Fibroblast of mammary gland (primary cell): ENCODE measurements around the gene APLP2.

Experiments
- DNase-seq: peaks from one replicate; pipeline ENCODE4 v3.0.0-alpha.2; 2010; ENCODE audit warnings: low read depth
- H3K4me3 ChIP-seq: 2 replicates; pipeline ENCODE4 v1.5.1; 2011; ENCODE audit warnings: low read depth, mild to moderate bottlenecking, low read length, moderate library complexity; ENCODE audit not compliant: control insufficient read depth
- TF ChIP-seq, protein P1 (sequence below): conservative IDR thresholded peaks from 2 replicates; pipeline ENCODE4 v1.5.1; 2011; ENCODE audit warnings: low read depth, low read length, inconsistent platforms; ENCODE audit not compliant: control insufficient read depth, insufficient read depth

Gene APLP2

DNA sequence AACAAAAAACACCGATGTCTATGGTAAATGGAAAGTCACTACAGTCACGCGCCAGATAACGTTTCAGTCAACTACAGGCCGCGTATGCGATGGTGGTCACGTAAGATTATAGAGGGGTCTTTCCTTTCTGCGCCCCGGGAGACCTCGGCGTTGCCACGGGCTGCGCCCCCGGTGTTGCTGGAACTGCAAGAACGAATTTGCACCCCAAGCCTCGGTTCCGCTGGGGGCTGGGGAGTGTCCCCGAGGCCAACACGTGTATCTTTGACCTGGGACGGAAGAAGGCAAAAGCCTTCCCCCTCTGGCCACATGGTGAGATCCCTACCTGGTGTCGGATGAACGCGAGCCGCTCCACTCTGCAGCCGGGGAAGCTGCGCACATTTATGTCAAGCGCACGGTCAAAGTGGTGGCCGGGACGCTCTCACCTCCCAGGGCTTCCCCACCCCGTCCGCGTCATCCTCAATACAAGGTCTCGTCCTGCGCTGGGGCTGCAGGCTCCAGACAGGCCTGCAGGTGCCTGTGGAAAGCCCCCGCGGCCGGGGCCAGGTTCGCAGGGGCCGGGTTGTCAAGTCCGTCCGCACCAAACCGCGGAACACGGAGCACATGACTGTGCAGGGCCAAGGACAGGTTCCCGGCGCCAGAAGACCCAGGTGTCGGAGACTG is 29.3 kb upstream of the APLP2 start:
- H3K4me3 ChIP-seq = no peak overlapping the region
- TF ChIP-seq, protein P1, sequence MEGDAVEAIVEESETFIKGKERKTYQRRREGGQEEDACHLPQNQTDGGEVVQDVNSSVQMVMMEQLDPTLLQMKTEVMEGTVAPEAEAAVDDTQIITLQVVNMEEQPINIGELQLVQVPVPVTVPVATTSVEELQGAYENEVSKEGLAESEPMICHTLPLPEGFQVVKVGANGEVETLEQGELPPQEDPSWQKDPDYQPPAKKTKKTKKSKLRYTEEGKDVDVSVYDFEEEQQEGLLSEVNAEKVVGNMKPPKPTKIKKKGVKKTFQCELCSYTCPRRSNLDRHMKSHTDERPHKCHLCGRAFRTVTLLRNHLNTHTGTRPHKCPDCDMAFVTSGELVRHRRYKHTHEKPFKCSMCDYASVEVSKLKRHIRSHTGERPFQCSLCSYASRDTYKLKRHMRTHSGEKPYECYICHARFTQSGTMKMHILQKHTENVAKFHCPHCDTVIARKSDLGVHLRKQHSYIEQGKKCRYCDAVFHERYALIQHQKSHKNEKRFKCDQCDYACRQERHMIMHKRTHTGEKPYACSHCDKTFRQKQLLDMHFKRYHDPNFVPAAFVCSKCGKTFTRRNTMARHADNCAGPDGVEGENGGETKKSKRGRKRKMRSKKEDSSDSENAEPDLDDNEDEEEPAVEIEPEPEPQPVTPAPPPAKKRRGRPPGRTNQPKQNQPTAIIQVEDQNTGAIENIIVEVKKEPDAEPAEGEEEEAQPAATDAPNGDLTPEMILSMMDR = no peak
- DNase-seq = no peak

DNA sequence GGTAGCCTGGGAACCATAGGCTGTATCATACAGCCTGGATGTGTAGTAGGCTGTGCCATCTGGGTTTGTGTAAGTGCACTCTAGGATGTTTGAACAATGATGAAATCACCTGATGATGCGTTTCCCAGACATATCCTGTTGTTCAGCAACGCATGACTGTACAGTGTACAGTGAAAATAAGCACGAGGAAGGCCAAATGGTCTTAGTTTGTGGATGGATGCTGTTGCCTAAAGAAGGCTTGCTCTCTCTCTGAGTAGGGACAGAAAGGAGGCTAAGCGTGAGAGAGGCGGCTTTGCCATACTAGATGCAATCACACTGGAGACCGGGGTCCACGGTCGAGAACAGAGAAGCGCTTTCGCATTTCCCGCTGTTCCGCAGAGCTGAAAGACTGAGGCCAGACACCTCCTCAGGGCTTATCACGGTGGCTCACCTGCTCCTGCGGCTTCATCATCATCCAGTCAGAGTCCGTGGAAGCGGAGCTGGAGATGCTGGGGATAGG is 27.6 kb upstream of the APLP2 start:
- DNase-seq = peak; percentile 99
- H3K4me3 ChIP-seq = no peak overlapping the region
- TF ChIP-seq, protein P1 = no peak

DNA sequence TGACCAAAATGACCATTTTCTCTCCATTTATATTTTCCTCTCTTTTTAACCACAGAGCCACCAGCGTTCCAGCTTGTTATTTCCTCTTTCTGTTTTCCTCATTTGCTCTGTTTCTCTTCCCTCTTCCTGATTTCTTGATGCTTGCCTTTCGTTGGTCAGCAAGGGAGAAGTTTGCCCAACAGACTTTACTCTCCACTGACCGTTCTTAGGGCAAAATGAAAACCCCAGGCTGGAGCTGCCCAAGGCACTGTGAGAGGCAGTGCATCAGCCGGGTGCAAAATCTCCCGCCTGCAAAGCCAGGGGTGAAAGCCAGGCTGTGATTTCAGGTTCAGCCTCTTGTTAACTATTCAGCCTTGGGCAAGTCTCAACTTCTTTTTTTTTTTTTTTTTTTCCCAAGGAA is 26.1 kb upstream of the APLP2 start:
- DNase-seq = no peak
- H3K4me3 ChIP-seq = no peak overlapping the region
- TF ChIP-seq, protein P1 = no peak

DNA sequence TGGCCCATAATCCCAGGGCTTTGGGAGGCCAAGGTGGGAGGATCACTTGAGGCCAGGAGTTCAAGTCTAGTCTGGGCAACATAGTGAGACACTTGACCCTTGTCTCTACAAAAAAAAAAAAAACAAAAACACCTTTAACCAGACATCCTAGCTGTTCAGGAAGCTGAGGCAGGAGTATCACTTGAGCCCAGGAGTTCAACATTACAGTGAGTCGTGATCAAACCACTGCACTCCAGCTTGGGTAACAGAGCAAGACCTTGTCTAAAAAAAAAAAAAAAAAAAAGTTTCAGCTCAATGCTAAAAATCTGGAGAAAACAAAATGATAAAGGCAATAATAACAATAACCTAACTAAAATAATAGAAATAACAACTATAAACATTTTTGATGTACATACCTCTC is 22.6 kb upstream of the APLP2 start:
- TF ChIP-seq, protein P1 = no peak
- DNase-seq = no peak
- no peak overlapping the region for H3K4me3 ChIP-seq

DNA sequence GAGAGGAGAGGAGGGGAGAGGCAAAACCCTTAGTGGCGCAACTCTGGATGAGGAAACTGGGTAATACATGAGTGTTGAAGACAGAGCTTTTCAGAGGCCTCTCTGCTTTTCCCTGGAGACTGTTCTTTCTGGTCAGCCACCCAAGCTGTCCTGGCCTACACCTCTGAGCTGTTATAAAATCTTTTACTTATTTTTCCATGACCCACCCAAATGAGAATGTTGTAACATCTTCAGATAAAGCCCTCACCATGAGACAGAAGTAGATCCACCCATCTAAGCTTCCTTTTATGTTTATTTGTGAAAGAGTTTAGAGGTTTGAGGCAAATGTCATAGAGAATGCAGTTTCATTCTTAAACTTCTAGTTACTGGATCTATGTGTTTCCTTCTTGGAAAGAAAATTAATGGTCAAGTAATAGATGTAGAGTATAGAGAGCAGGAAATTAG is 20.3 kb upstream of the APLP2 start:
- TF ChIP-seq, protein P1 = no peak
- DNase-seq = no peak
- H3K4me3 ChIP-seq = no peak overlapping the region

DNA sequence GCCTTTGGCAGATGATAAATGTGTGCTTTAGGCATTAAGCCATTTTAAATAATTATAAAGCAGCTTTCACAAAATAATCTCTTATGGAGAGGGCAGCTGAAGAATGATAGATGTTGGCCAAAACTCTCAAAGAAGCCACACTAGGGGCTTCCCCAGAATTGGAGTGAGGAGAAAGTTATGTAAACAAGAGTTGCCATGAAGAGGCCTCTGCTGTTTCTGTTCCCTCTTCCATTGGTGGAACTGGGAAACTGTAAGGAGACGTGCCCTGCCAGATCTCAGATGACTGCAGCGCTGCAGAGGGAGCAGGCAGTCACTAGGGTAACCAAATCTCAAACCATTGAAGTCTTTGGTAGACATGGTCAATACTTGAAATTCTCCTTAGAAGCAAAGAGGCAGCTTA is 19.4 kb upstream of the APLP2 start:
- H3K4me3 ChIP-seq = no peak overlapping the region
- no peak for DNase-seq
- TF ChIP-seq, protein P1 = no peak

DNA sequence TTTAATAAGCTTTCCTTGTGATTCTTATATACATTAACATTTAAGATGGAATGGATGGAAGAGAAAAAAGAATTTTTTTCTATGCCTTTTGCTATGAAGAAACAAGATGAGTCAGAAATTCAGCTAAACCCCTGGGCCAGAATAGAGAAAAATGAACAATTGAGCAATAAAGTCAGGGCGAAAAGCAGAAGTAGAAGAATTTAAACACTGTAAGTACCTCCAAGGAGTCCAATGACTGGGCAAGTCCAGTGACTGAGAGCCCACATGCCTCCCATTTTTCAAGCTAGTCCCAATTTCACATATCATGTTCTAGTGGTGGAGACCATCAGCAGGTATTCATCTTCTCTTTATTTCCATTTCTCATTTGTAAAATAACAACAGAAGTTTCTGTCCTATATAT is 18.6 kb upstream of the APLP2 start:
- H3K4me3 ChIP-seq = no peak overlapping the region
- DNase-seq = peak; percentile 63
- TF ChIP-seq, protein P1 = no peak
